Measurements from ENCODE around the gene PRTN3. TPM values are rescaled to one million over a fixed set of nuclear protein-coding genes. Genes with fewer than 3 reads are reported as not detected.
A peak's percentile ranks its signal among the peaks of the same experiment; 100 is the strongest.
"Not testable (repeated sequence)": the region's sequence is repeated elsewhere in the genome, so short reads cannot be mapped to it uniquely, and the experiment has no call there.

PRTN3 gene
- total RNA-seq, 2 experiments from 2014 or later, result not detected

GRCh38 chr19:873084-873483 is 32.3 kb downstream of the PRTN3 start:
- Mint-ChIP-seq H3K27me3 (no peaks in the 10 kb centered on the region), H3K4me3 (no peak overlapping the region), H3K27ac (peak overlapping the region; percentile 74), H3K9me3 (ENCODE audit: low read depth) (no peaks in the 10 kb centered on the region), H3K4me1 (peaks cover 9% of the 10 kb centered on the region), H3K36me3 (peaks cover 5% of the 10 kb centered on the region)
- DNase-seq (peak; percentile 91), ATAC-seq (peak; percentile 82)
- CTCF ChIA-PET, result interaction anchor here (0.6 to 1.8 kb wide), 2 partner anchors 10 to 185 kb away, joined by 3 to 8 read pairs; no protein-coding TSS in a partner anchor

- CTCF ChIA-PET, result interaction anchor here (0.6 kb wide), 1 partner anchor 185 kb away, joined by 3 read pairs; no protein-coding TSS in a partner anchor
- H3K36me3 Mint-ChIP-seq, result peaks cover 3% of the 10 kb centered on the region
- no peak overlapping the region for H3K4me3 Mint-ChIP-seq
- H3K27ac Mint-ChIP-seq, result no peak overlapping the region
- DNase-seq (no peak), ATAC-seq (no peak)
- peaks cover 9% of the 10 kb centered on the region for H3K4me1 Mint-ChIP-seq
- H3K27me3 Mint-ChIP-seq, result no peaks in the 10 kb centered on the region
- no peaks in the 10 kb centered on the region for H3K9me3 Mint-ChIP-seq (ENCODE audit: low read depth)
Observed at GRCh38 chr19:873561-874041, 32.8 kb downstream of the PRTN3 start.

GRCh38 chr19:875265-875879 is 34.6 kb downstream of the PRTN3 start:
- H3K9me3 Mint-ChIP-seq (ENCODE audit: low read depth), result no peaks in the 10 kb centered on the region
- H3K27me3 Mint-ChIP-seq, result no peaks in the 10 kb centered on the region

GRCh38 chr19:876089-876488 is 35.3 kb downstream of the PRTN3 start:
- H3K27ac Mint-ChIP-seq, result no peak overlapping the region

More at GRCh38 chr19:875265-875879, 34.6 kb downstream of the PRTN3 start:
- H3K36me3 Mint-ChIP-seq, result peaks cover 1% of the 10 kb centered on the region
- CTCF ChIA-PET, result interaction anchor here (0.9 kb wide), 1 partner anchor 18 kb away, joined by 4 read pairs; the partner anchor contains the start of genes MED16 and RNU6-9
- H3K4me1 Mint-ChIP-seq, result peaks cover 9% of the 10 kb centered on the region
- peak overlapping the region; percentile 48 for H3K27ac Mint-ChIP-seq
- no peak for DNase-seq
- no peak overlapping the region for H3K4me3 Mint-ChIP-seq
- ATAC-seq, result no peak

GRCh38 chr19:876780-877314 is 36.0 kb downstream of the PRTN3 start:
- Mint-ChIP-seq H3K27ac (no peak overlapping the region), H3K9me3 (ENCODE audit: low read depth) (no peaks in the 10 kb centered on the region), H3K4me1 (peaks cover 7% of the 10 kb centered on the region), H3K27me3 (no peaks in the 10 kb centered on the region), H3K4me3 (no peak overlapping the region), H3K36me3 (peaks cover 3% of the 10 kb centered on the region)
- CTCF ChIA-PET, result interaction anchor here (1.0 kb wide), 1 partner anchor 107 kb away, joined by 3 read pairs; the partner anchor contains the start of gene WDR18
- ATAC-seq (no peak), DNase-seq (no peak)

More at GRCh38 chr19:876089-876488, 35.3 kb downstream of the PRTN3 start:
- Mint-ChIP-seq H3K4me1 (peaks cover 9% of the 10 kb centered on the region), H3K27me3 (no peaks in the 10 kb centered on the region), H3K36me3 (peaks cover 1% of the 10 kb centered on the region), H3K9me3 (ENCODE audit: low read depth) (no peaks in the 10 kb centered on the region), H3K4me3 (no peak overlapping the region)
- no peak for ATAC-seq
- CTCF ChIA-PET, result interaction anchor here (0.9 kb wide), 1 partner anchor 17 kb away, joined by 4 read pairs; the partner anchor contains the start of genes MED16 and RNU6-9
- DNase-seq, result no peak

GRCh38 chr19:877992-878660 is 37.3 kb downstream of the PRTN3 start:
- not testable (repeated sequence) for H3K36me3 Mint-ChIP-seq; H3K27ac Mint-ChIP-seq; H3K9me3 Mint-ChIP-seq (ENCODE audit: low read depth); DNase-seq; H3K27me3 Mint-ChIP-seq; ATAC-seq; H3K4me1 Mint-ChIP-seq; H3K4me3 Mint-ChIP-seq
- CTCF ChIA-PET, result interaction anchor here (2.3 kb wide), 1 partner anchor 14 kb away, joined by 6 read pairs; no protein-coding TSS in a partner anchor

- not testable (repeated sequence) for ATAC-seq; H3K4me1 Mint-ChIP-seq; H3K4me3 Mint-ChIP-seq; DNase-seq; H3K9me3 Mint-ChIP-seq (ENCODE audit: low read depth); H3K36me3 Mint-ChIP-seq; H3K27ac Mint-ChIP-seq; H3K27me3 Mint-ChIP-seq
- CTCF ChIA-PET, result interaction anchor here (2.3 kb wide), 1 partner anchor 15 kb away, joined by 6 read pairs; no protein-coding TSS in a partner anchor
Observed at GRCh38 chr19:878751-879561, 38.2 kb downstream of the PRTN3 start.

- Mint-ChIP-seq H3K27ac (no peak overlapping the region), H3K27me3 (no peaks in the 10 kb centered on the region), H3K36me3 (peaks cover 6% of the 10 kb centered on the region), H3K9me3 (ENCODE audit: low read depth) (no peaks in the 10 kb centered on the region), H3K4me1 (no peaks in the 10 kb centered on the region), H3K4me3 (no peak overlapping the region)
- ATAC-seq, result no peak
- CTCF ChIA-PET, result interaction anchor here (2.3 kb wide), 1 partner anchor 16 kb away, joined by 6 read pairs; no protein-coding TSS in a partner anchor
- no peak for DNase-seq
Observed at GRCh38 chr19:879711-880438, 39.1 kb downstream of the PRTN3 start.

- Mint-ChIP-seq H3K27ac (no peak overlapping the region), H3K4me1 (peaks cover 3% of the 10 kb centered on the region), H3K36me3 (peaks cover 6% of the 10 kb centered on the region), H3K27me3 (no peaks in the 10 kb centered on the region), H3K9me3 (ENCODE audit: low read depth) (no peaks in the 10 kb centered on the region), H3K4me3 (no peak overlapping the region)
- DNase-seq (no peak), ATAC-seq (no peak)
- CTCF ChIA-PET, result no interaction called here
Observed at GRCh38 chr19:881385-882071, 40.7 kb downstream of the PRTN3 start.

- no peak overlapping the region for H3K27ac Mint-ChIP-seq
- H3K9me3 Mint-ChIP-seq (ENCODE audit: low read depth), result no peaks in the 10 kb centered on the region
- CTCF ChIA-PET, result interaction anchor here (0.9 kb wide), 1 partner anchor 31 kb away, joined by 3 read pairs; no protein-coding TSS in a partner anchor
- H3K27me3 Mint-ChIP-seq, result no peaks in the 10 kb centered on the region
- peaks cover 10% of the 10 kb centered on the region for H3K36me3 Mint-ChIP-seq
- H3K4me3 Mint-ChIP-seq, result no peak overlapping the region
- ATAC-seq, result no peak
- no peak for DNase-seq
- H3K4me1 Mint-ChIP-seq, result peaks cover 9% of the 10 kb centered on the region
Observed at GRCh38 chr19:882871-883497, 42.2 kb downstream of the PRTN3 start.

GRCh38 chr19:883661-884211 is 42.9 kb downstream of the PRTN3 start:
- CTCF ChIA-PET, result no interaction called here
- ATAC-seq, result no peak

More at GRCh38 chr19:883661-884211, 42.9 kb downstream of the PRTN3 start:
- peaks cover 12% of the 10 kb centered on the region for H3K4me1 Mint-ChIP-seq
- H3K36me3 Mint-ChIP-seq, result peaks cover 10% of the 10 kb centered on the region
- DNase-seq, result no peak
- H3K27ac Mint-ChIP-seq, result no peak overlapping the region
- no peak overlapping the region for H3K4me3 Mint-ChIP-seq
- no peaks in the 10 kb centered on the region for H3K27me3 Mint-ChIP-seq
- H3K9me3 Mint-ChIP-seq (ENCODE audit: low read depth), result no peaks in the 10 kb centered on the region
